Keratinocyte (primary cell): ENCODE measurements around the gene CPSF4. TPM values are rescaled to one million over a fixed set of nuclear protein-coding genes. Genes with fewer than 3 reads are reported as not detected.

Experiments used
- DNase-seq: peaks from one replicate; pipeline ENCODE4 v3.0.0-alpha.2; 2011; ENCODE audit warnings: low read depth, missing footprints, low spot score
- FAIRE-seq: peaks from 2 replicates; lab custom pipeline; 2011; peaks lifted over from hg19 to GRCh38; lab: Jason Lieb, UNC
- H2AFZ ChIP-seq: 2 replicates; pipeline ENCODE4 v1.6.0; 2012; ENCODE audit warnings: low read length, control low read depth, inconsistent platforms; ENCODE audit not compliant: control insufficient read depth
- H3K27ac ChIP-seq: 2 replicates; pipeline ENCODE4 v1.5.1; 2011; ENCODE audit warnings: low read length; ENCODE audit not compliant: control insufficient read depth, insufficient read depth
- H3K27me3 ChIP-seq: 3 replicates; pipeline ENCODE4 v1.6.0; 2011; ENCODE audit warnings: low read length; ENCODE audit not compliant: control insufficient read depth, insufficient read depth; ENCODE audit errors: extremely low read depth
- H3K36me3 ChIP-seq, 2 experiments: 2 replicates in 1 of 2; 3 replicates in 1 of 2; pipeline ENCODE4 v1.5.1; 2011; ENCODE audit warnings: low read length in 2 of 2, mild to moderate bottlenecking in 1 of 2; ENCODE audit not compliant: control insufficient read depth in 2 of 2, insufficient read depth in 2 of 2; ENCODE audit errors: extremely low read depth in 1 of 2
- H3K4me1 ChIP-seq: 3 replicates; pipeline ENCODE4 v1.5.1; 2011; ENCODE audit warnings: low read length; ENCODE audit not compliant: control insufficient read depth, insufficient read depth; ENCODE audit errors: extremely low read depth
- H3K4me2 ChIP-seq: 3 replicates; pipeline ENCODE4 v1.6.0; 2011; ENCODE audit warnings: low read depth, low read length; ENCODE audit not compliant: control insufficient read depth, insufficient read depth; ENCODE audit errors: extremely low read depth
- H3K4me3 ChIP-seq, 3 experiments: fragments of 200-600 bp in 1 of 3; sonication (generic) in 1 of 3; 2 replicates in 2 of 3; 3 replicates in 1 of 3; pipeline ENCODE4 v1.5.1; 2011 to 2016; ENCODE audit warnings: low read length in 3 of 3, mild to moderate bottlenecking in 3 of 3, control low read depth in 2 of 3, inconsistent platforms in 1 of 3, low read depth in 1 of 3, mixed read lengths in 1 of 3, mixed run types in 1 of 3, moderate library complexity in 1 of 3; ENCODE audit not compliant: control insufficient read depth in 2 of 3, insufficient read depth in 2 of 3; ENCODE audit errors: extremely low read depth in 1 of 3
- H3K79me2 ChIP-seq: 2 replicates; pipeline ENCODE4 v1.6.0; 2012; ENCODE audit warnings: low read length; ENCODE audit not compliant: control insufficient read depth, insufficient read depth
- H3K9ac ChIP-seq: 3 replicates; pipeline ENCODE4 v1.6.0; 2011; ENCODE audit warnings: low read length; ENCODE audit not compliant: control insufficient read depth, insufficient read depth; ENCODE audit errors: extremely low read depth
- H3K9me1 ChIP-seq: 3 replicates; pipeline ENCODE4 v1.6.0; 2011; ENCODE audit warnings: low read length; ENCODE audit not compliant: control insufficient read depth, insufficient read depth; ENCODE audit errors: extremely low read depth
- H3K9me3 ChIP-seq: 2 replicates; pipeline ENCODE4 v1.5.1; 2012; ENCODE audit warnings: low read depth, low read length; ENCODE audit not compliant: control insufficient read depth
- H4K20me1 ChIP-seq: 3 replicates; pipeline ENCODE4 v1.6.0; 2011; ENCODE audit warnings: low read length; ENCODE audit not compliant: control insufficient read depth, insufficient read depth; ENCODE audit errors: extremely low read depth
- CTCF ChIP-seq, 3 experiments: IDR thresholded peaks in 1 of 3; conservative IDR thresholded peaks in 1 of 3; optimal IDR thresholded peaks in 1 of 3; 2 replicates in 2 of 3; 3 replicates in 1 of 3; pipeline versions ENCODE3 to v1.5.1; 2011; ENCODE audit warnings: low read length in 3 of 3, mild to moderate bottlenecking in 3 of 3, moderate library complexity in 2 of 3, control low read depth in 1 of 3, inconsistent platforms in 1 of 3; ENCODE audit not compliant: insufficient read depth in 2 of 3; ENCODE audit errors: extremely low read depth in 1 of 3
- EZH2 ChIP-seq: IDR thresholded peaks from one replicate; pipeline ENCODE4 v1.6.1; 2012; ENCODE audit warnings: inconsistent platforms, mild to moderate bottlenecking, low read length, moderate library complexity
- dilution Hi-C: fragments of 300-500 bp; cut with MboI; formaldehyde crosslinking; loops from one replicate; pipeline ENCODE4 v1.7.0; 2020; ENCODE audit warnings: low sequenced_read_pairs; ENCODE audit not compliant: extremely low pct_ligation_motif_present
- polyA plus RNA-seq, 5 experiments: library from polyadenylated mRNA; depleted of rRNA in 3 of 5; stranded (reverse) in 3 of 5; stranded (forward) in 1 of 5; unstranded in 1 of 5; fragments of >200 nt; gene quantifications; 1 replicate in 1 of 5; 2 replicates in 3 of 5; 3 replicates in 1 of 5; pipeline versions ENCODE4 v1.2.1 to v1.2.3, GENCODE V29; 2011 to 2012; ENCODE audit warnings: missing spikeins in 2 of 5, low read depth in 1 of 5, low replicate concordance in 1 of 5

The CPSF4 gene
- polyA plus RNA-seq, 1 donor (not counting 4 experiments of a cell fraction or from before 2014, with no cell fraction given) = 25.0 TPM

DNA sequence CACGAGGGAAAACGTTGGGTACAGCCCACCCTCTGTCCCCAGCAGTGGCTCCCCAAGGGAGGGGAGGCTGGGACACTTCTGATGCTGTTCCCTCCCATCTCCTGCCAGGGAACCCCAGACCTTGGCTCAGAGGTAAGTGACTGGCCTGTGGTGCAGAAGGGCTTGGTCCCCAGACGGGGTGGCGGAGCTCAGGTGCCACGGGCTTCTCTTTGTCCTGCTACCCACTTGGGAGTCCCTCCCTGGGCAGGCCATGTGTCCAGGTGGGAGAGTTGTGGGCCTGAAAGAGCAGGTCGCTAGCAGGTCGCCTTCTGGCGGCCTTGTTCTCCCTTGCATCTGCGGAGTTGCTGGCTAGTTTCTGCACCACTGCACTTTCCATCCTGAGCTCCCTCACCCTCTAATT, 17.1 kb downstream of the CPSF4 start:
- dilution Hi-C loops = no loop called here
- Histone ChIP-seq H3K9me3 (no peaks in the 10 kb centered on the region), H3K27ac (no peak overlapping the region), H3K9ac (no peak overlapping the region), H3K4me3 (no peak overlapping the region), H3K27me3 (no peaks in the 10 kb centered on the region), H3K4me2 (no peak overlapping the region), H2AFZ (no peak overlapping the region), H3K36me3 (peaks cover 42 to 81% of the 10 kb centered on the region in 2 experiments), H3K4me1 (peaks cover 6% of the 10 kb centered on the region), H4K20me1 (peaks cover 17% of the 10 kb centered on the region), H3K79me2 (peaks cover 46% of the 10 kb centered on the region), H3K9me1 (peaks cover under 1% of the 10 kb centered on the region)
- no peak for FAIRE-seq
- TF ChIP-seq EZH2 (no peak), CTCF (optimal IDR thresholded peaks at IDR 0.05 in 1 of 3, IDR thresholded peaks at IDR 0.05 in 1 of 3, conservative IDR thresholded peaks at IDR 0.05 in 1 of 3; ENCODE audit: extremely low read depth in 1 of 3, insufficient read depth in 2 of 3, low read length in 3 of 3) (no peak)
- DNase-seq = no peak

DNA sequence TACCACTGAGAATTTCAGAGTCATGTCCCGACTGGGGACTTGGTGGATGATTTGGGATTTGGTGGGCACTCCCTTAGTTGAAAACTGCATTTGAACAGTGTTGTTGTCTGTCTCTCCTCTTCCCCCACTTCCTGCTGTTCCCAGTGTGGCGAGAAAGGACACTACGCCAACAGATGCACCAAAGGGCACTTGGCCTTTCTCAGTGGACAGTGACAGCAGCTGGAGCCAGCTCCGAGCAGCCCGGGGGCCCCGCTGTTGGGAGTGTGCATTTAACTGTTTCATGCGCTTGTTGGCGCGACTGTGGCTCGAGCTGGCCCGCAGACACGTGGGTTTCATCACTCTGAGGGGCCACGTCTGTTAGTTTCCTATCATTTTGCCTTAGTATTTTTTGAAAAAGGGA, 17.5 kb downstream of the CPSF4 start:
- Histone ChIP-seq H4K20me1 (peaks cover 19% of the 10 kb centered on the region), H3K27me3 (no peaks in the 10 kb centered on the region), H3K4me2 (no peak overlapping the region), H3K79me2 (peaks cover 50% of the 10 kb centered on the region), H3K4me1 (peaks cover 10% of the 10 kb centered on the region), H3K9me3 (no peaks in the 10 kb centered on the region), H3K27ac (no peak overlapping the region), H3K9me1 (peaks cover 4% of the 10 kb centered on the region), H3K36me3 (peaks cover 39 to 78% of the 10 kb centered on the region in 2 experiments), H2AFZ (no peak overlapping the region), H3K4me3 (no peak overlapping the region), H3K9ac (no peak overlapping the region)
- dilution Hi-C loops = no loop called here
- no peak for TF ChIP-seq EZH2
- no peak for TF ChIP-seq CTCF (optimal IDR thresholded peaks at IDR 0.05 in 1 of 3, IDR thresholded peaks at IDR 0.05 in 1 of 3, conservative IDR thresholded peaks at IDR 0.05 in 1 of 3; ENCODE audit: extremely low read depth in 1 of 3, insufficient read depth in 2 of 3, low read length in 3 of 3)
- no peak for FAIRE-seq
- DNase-seq = no peak
